PFSK-1 (cell line): ENCODE data around the gene DBF4B.

Experiments used
- FOXP2 ChIP-seq: optimal IDR thresholded peaks from 2 replicates; pipeline ENCODE3; 2011; ENCODE audit warnings: borderline replicate concordance, control low read depth, inconsistent platforms; ENCODE audit not compliant: insufficient read depth; ENCODE audit errors: extremely low read length, extremely low read depth
- POLR2AphosphoS5 ChIP-seq: IDR thresholded peaks from 2 replicates; pipeline ENCODE4 v1.6.1; 2012; ENCODE audit warnings: low read depth, mild to moderate bottlenecking, control low read depth, low read length, moderate library complexity
- REST ChIP-seq, 2 experiments: IDR thresholded peaks; 2 replicates each; pipeline versions ENCODE4 v1.6.1 to v1.8.0; 2011 to 2012; ENCODE audit warnings: low read depth in 2 of 2, low read length in 2 of 2, control low read depth in 1 of 2, inconsistent platforms in 1 of 2, mild to moderate bottlenecking in 1 of 2, moderate library complexity in 1 of 2; ENCODE audit not compliant: insufficient read depth in 1 of 2
- SIN3A ChIP-seq: IDR thresholded peaks from 2 replicates; pipeline ENCODE4 v1.6.1; 2012; ENCODE audit warnings: mild to moderate bottlenecking, low read length, moderate library complexity, borderline replicate concordance; ENCODE audit not compliant: insufficient read depth

DNA sequence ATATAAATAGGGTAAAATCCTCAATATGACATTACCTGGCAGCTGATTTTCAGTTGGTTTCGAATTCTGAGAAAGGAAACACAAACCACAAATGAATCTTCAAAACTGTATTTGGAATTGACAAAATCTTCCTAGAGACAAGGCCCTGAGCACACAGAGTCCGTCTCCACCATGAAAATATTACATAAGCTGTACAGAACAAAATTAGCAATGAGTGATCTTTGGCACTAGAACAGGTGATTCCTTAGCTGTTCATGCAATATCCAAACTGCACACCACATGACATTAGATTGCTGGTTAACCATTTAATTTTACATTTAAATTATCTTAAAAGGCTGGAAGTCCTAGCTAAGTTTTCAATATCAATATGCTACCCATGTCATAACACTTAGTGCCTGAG is 89.9 kb downstream of the DBF4B start:
- no peak for TF ChIP-seq SIN3A
- no peak for TF ChIP-seq REST (IDR thresholded peaks at IDR 0.05; ENCODE audit: insufficient read depth in 1 of 2, low read depth in 2 of 2, low read length in 2 of 2)
- no peak for TF ChIP-seq POLR2AphosphoS5
- no peak for TF ChIP-seq FOXP2
